IPS DF 6.9 (cell line): ENCODE measurements around the gene NME5.

ENCODE experiments used
- DNase-seq: peaks from one replicate; pipeline ENCODE4 v3.0.0-alpha.2; 2013; ENCODE audit warnings: low read depth, low spot score
- H3K27ac ChIP-seq: one replicate; pipeline ENCODE4 v1.5.1; 2013; ENCODE audit warnings: low read length, control low read depth
- H3K27me3 ChIP-seq: 2 replicates; pipeline ENCODE4 v1.6.1; 2013; ENCODE audit warnings: mild to moderate bottlenecking, low read length; ENCODE audit not compliant: control insufficient read depth, insufficient read depth
- H3K36me3 ChIP-seq: 2 replicates; pipeline ENCODE4 v1.6.1; 2013; ENCODE audit warnings: low read length; ENCODE audit not compliant: control insufficient read depth, insufficient read depth
- H3K4me1 ChIP-seq: 2 replicates; pipeline ENCODE4 v1.6.1; 2013; ENCODE audit warnings: low read length; ENCODE audit not compliant: control insufficient read depth, insufficient read depth
- H3K4me3 ChIP-seq: 2 replicates; pipeline ENCODE4 v1.5.1; 2013; ENCODE audit warnings: mild to moderate bottlenecking, low read length
- H3K9me3 ChIP-seq: 2 replicates; pipeline ENCODE4 v1.6.1; 2013; ENCODE audit warnings: low read length, inconsistent platforms; ENCODE audit not compliant: control insufficient read depth, insufficient read depth
- WGBS: extraction: QIAGEN DNeasy Blood & Tissue Kit; methylation state at CpG from one replicate; pipeline ENCODE4 v1.1.7; 2013; ENCODE audit warnings: mixed read lengths, missing lambda C conversion rate; ENCODE audit not compliant: insufficient read length, insufficient coverage; 5-methylcytosine and 5-hydroxymethylcytosine counted together

The NME5 gene, protein sequence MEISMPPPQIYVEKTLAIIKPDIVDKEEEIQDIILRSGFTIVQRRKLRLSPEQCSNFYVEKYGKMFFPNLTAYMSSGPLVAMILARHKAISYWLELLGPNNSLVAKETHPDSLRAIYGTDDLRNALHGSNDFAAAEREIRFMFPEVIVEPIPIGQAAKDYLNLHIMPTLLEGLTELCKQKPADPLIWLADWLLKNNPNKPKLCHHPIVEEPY

DNA sequence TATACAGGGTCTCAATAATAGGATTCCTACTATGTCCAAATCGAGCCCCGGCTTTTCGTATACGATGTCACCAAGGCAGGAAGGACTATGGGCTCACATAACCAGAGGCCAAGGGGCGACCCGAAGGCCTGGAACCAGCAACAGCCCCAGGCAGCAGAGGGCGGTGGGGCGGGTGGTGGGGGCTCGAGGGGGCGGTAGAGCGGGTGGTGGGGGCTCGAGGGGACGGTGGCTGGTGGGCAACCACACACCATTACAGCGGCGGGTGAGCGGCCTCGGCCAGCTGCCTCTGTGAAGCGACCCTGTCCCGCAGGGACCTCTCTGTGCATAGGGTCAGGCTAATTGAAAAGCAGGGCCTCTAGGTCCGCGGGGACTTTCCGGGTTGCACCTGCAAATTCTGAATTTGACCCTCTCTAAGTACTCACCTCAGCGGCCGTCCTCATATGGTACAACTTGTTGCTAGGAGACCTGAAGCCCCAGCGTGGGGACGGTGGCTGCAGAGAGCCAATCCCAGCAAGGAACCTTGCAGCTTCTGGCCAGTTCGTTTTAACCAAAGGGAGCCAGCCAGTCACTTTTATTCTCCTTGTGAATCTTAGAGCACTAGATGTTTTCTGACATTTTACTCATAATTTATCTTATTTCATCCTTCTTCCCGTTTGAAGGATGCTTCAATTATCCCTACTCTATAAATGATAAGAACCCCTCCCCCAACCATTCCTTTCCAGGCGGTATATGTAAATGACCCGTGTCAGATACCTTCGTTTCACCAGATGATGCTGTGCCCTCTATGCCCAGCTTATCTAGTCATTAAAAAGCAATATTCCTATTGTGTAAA, at the start of gene NME5:
TSS of gene NME5 (minus strand) at position 480 of the 832 bp plus-strand sequence. CDS start 648 bp downstream, outside the sequence.
- Histone ChIP-seq H3K27me3 (no peaks in the 10 kb centered on the region), H3K4me3 (peak within 1 kb of the TSS; percentile 61; the same call in 1 of the 2 replicates)
- peak; percentile 29 for DNase-seq

DNA sequence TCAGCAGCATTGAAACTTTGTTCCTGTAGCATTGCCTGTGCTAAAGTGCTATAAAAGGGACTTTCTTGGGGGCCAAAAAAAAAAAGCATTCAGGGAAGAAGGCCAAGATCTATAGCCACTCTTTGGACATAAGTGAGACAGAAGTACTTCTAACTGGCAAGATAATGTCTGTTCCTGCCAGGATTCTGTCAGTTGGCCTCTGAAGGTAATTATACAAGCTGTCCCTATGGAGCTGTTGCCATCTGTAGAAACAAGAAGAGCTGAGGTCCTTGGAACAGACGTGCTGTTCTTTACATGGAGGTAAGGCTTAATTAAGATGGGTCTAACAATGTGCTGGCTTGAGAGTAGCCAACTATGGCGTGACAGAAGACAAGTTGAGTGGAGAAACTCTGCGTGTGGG, 49.4 kb upstream of the NME5 start:
- no peaks in the 10 kb centered on the region for H3K9me3 ChIP-seq
- no peak overlapping the region for H3K27ac ChIP-seq
- no peak overlapping the region for H3K4me3 ChIP-seq
- H3K4me1 ChIP-seq, result no peaks in the 10 kb centered on the region
- no peak for DNase-seq
- no CpG with 5 or more reads among the region's 3 CpGs for WGBS
- H3K27me3 ChIP-seq, result no peaks in the 10 kb centered on the region
- H3K36me3 ChIP-seq, result peaks cover 49% of the 10 kb centered on the region; the same call in 1 of the 2 replicates

More for the DNA sequence above, at the start of gene NME5:
- no peaks in the 10 kb centered on the region for H3K9me3 ChIP-seq
- WGBS, result no CpG with 5 or more reads among the region's 31 CpGs
- H3K27ac ChIP-seq, result no peak within 1 kb of the TSS
- no peaks in the 10 kb centered on the region for H3K36me3 ChIP-seq
- H3K4me1 ChIP-seq, result no peaks in the 10 kb centered on the region

GRCh38 chr5:138186002-138186447, 46.8 kb upstream of the NME5 start:
- Histone ChIP-seq H3K27me3 (no peaks in the 10 kb centered on the region), H3K36me3 (peaks cover 56% of the 10 kb centered on the region; the same call in 1 of the 2 replicates), H3K4me1 (no peaks in the 10 kb centered on the region), H3K27ac (no peak overlapping the region), H3K4me3 (no peak overlapping the region), H3K9me3 (no peaks in the 10 kb centered on the region)
- no peak for DNase-seq
- no CpG with 5 or more reads among the region's 2 CpGs for WGBS

DNA sequence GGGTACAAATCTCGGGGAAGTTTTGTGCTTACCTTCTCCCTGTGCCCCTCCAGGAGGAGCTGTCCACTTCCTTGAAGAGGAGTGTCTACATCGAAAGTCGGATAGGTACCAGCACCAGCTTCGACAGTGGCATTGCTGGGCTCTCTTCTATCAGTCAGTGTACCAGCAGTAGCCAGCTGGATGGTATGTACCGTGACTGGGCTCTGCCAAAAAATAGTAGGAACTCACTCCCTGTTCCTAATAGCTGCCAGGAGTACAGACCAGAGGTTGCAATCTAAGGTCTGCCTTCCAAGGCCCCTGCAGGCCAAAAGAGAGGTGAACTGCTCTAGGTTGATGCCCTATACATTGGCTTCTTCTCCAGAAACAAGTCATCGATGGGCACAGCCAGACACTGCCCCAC, 43.6 kb upstream of the NME5 start:
- no peaks in the 10 kb centered on the region for H3K4me1 ChIP-seq
- H3K27me3 ChIP-seq, result no peaks in the 10 kb centered on the region
- no peak overlapping the region for H3K4me3 ChIP-seq
- H3K27ac ChIP-seq, result no peak overlapping the region
- no peaks in the 10 kb centered on the region for H3K9me3 ChIP-seq
- DNase-seq, result no peak
- no CpG with 5 or more reads among the region's 6 CpGs for WGBS
- H3K36me3 ChIP-seq, result peaks cover 44% of the 10 kb centered on the region; the same call in 1 of the 2 replicates

GRCh38 chr5:138180841-138181240, 41.6 kb upstream of the NME5 start:
- peaks cover 34% of the 10 kb centered on the region; the same call in 1 of the 2 replicates for H3K36me3 ChIP-seq
- H3K4me3 ChIP-seq, result no peak overlapping the region
- no peaks in the 10 kb centered on the region for H3K9me3 ChIP-seq
- H3K27me3 ChIP-seq, result no peaks in the 10 kb centered on the region
- DNase-seq, result no peak
- no peaks in the 10 kb centered on the region for H3K4me1 ChIP-seq
- WGBS, result no CpG with 5 or more reads among the region's 5 CpGs
- no peak overlapping the region for H3K27ac ChIP-seq

GRCh38 chr5:138180183-138180782, 41.1 kb upstream of the NME5 start:
- peaks cover 29% of the 10 kb centered on the region; the same call in 1 of the 2 replicates for H3K36me3 ChIP-seq
- no CpG with 5 or more reads among the region's 5 CpGs for WGBS
- no peak overlapping the region for H3K27ac ChIP-seq

DNA sequence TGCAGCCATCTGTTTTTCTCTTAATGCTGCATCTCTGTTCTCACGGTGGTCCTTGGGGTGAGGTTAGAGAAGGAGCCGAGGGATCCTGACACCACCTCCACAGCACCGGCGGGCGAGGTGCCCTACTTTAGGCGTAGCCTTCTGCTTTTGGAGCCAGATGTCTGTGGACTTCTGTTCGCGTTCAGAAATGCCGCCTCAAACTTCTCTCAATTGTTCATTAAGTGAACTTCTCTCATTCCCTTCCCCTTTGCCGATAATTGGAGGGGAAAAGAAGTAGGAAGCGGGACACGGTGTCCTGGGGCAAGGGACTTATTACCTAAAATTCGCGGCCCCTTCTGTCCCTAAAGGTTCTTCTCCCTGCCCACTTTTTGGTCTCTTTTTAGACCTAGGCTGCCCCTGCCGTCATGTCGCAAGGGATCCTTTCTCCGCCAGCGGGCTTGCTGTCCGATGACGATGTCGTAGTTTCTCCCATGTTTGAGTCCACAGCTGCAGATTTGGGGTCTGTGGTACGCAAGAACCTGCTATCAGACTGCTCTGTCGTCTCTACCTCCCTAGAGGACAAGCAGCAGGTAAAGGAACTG, 40.1 kb upstream of the NME5 start:
- Histone ChIP-seq H3K27me3 (no peaks in the 10 kb centered on the region), H3K9me3 (no peaks in the 10 kb centered on the region), H3K36me3 (peaks cover 24% of the 10 kb centered on the region; the same call in 1 of the 2 replicates), H3K4me1 (no peaks in the 10 kb centered on the region), H3K27ac (no peak overlapping the region), H3K4me3 (peak overlapping the region; percentile 88)
- no CpG with 5 or more reads among the region's 23 CpGs for WGBS
- DNase-seq, result no peak

More at GRCh38 chr5:138180183-138180782, 41.1 kb upstream of the NME5 start:
- no peaks in the 10 kb centered on the region for H3K4me1 ChIP-seq
- no peaks in the 10 kb centered on the region for H3K27me3 ChIP-seq
- no peaks in the 10 kb centered on the region for H3K9me3 ChIP-seq
- DNase-seq, result no peak
- H3K4me3 ChIP-seq, result peak overlapping the region; percentile 5; the same call in 1 of the 2 replicates

DNA sequence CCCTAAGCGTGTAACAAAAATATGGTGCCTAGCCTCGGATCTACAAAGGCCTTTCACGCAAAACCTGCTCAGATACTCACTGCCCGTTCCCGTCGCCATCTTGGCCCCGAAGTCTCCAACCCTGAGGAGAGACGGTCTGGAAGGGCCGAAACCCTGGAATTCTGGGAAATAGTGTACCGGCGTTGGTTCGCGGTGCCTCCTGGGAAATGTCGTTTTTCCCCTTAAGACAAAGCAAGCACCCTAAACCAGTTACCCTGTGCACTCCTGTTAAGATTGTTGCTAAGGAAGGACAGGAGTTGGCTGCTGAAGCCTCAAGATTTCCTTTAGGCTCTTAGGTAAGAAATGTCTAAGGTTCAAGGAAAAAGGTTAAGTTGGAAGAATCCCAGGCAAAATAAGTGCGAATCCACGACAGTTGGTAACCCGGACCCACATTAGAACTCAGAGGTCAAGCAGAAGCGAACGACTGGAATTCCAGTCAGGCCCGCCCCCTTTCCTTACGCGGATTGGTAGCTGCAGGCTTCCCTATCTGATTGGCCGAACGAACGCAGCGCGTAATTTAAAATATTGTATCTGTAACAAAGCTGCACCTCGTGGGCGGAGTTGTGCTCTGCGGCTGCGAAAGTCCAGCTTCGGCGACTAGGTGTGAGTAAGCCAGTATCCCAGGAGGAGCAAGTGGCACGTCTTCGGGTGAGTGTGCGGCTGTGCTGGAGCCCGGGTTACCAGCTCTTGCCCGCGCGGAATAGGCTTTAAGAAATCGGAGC, 39.5 kb upstream of the NME5 start, which contains the start of the genes BRD8 and KIF20A:
TSS of gene BRD8 (minus strand) at position 115 of the 761 bp plus-strand sequence. CDS start at position 99, 16 bp downstream.
TSS of gene KIF20A (plus strand) at position 597 of the 761 bp plus-strand sequence. CDS start 569 bp downstream, outside the sequence.
- peak; percentile 91 for DNase-seq
- Histone ChIP-seq H3K27me3 (no peaks in the 10 kb centered on the region), H3K9me3 (no peaks in the 10 kb centered on the region), H3K4me1 (no peaks in the 10 kb centered on the region), H3K4me3 (peak within 1 kb of the TSS; percentile 88), H3K36me3 (peaks cover 18% of the 10 kb centered on the region; the same call in 1 of the 2 replicates), H3K27ac (no peak within 1 kb of the TSS)
- no CpG with 5 or more reads among the region's 41 CpGs for WGBS

DNA sequence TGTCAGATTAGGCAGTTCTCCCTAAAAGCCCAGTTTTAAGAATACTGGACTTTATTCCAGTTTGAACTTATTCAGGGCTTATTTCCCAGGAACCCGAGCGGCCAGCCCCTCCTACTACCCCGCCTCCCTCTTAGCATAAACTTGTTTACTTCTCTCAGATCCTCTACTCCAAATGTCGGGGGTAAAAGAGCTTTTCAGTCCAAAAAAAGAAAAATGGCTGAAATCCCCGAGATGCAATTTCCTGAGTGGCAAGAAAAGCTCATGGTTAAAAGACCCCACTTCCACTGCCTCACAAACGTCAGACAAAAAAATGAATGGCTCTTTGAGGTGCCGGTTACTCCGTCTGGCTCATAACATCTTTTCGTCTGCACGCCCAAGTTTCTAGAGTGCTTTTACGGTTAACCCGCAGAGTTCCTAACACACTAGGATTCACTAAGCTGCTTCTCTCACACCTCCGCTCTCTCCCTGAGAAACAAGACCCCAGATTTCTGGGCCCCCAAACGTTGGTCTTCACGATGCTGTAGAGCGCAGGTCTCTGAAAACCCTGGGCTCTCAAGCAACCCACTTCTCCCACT, 38.8 kb upstream of the NME5 start:
- Histone ChIP-seq H3K27ac (no peak overlapping the region), H3K4me3 (peak overlapping the region; percentile 88), H3K36me3 (peaks cover 12% of the 10 kb centered on the region; the same call in 1 of the 2 replicates), H3K9me3 (no peaks in the 10 kb centered on the region), H3K4me1 (no peaks in the 10 kb centered on the region), H3K27me3 (no peaks in the 10 kb centered on the region)
- WGBS, result no CpG with 5 or more reads among the region's 16 CpGs
- no peak for DNase-seq
